Measurements from ENCODE around the gene BCL11A. TPM values are rescaled to one million over a fixed set of nuclear protein-coding genes. Genes with fewer than 3 reads are reported as not detected.

The BCL11A gene
- total and polyA plus RNA-seq, 4 donors: 0.08 to 8.5 (median 0.47) TPM

- H3K4me1 ChIP-seq (ENCODE audit: control insufficient read depth in 4 of 4, insufficient read depth in 4 of 4, low read length in 3 of 4): no peaks in the 10 kb centered on the region
- no peaks in the 10 kb centered on the region for H3K27me3 ChIP-seq (ENCODE audit: control insufficient read depth in 4 of 4, insufficient read depth in 4 of 4, low read length in 3 of 4)
- no peak overlapping the region for H3K27ac ChIP-seq (ENCODE audit: low read depth in 1 of 2, low read length in 2 of 2)
- DNase-seq (ENCODE audit: low spot score): no peak
- TF ChIP-seq RXRA (IDR thresholded peaks at IDR 0.05) (no peak), YY1 (IDR thresholded peaks at IDR 0.05) (no peak), JUND (IDR thresholded peaks at IDR 0.05) (no peak), HNF4G (IDR thresholded peaks at IDR 0.05) (no peak), HNF4A (conservative IDR thresholded peaks at IDR 0.05) (no peak), EGR1 (IDR thresholded peaks at IDR 0.05; ENCODE audit: low read depth in 2 of 2) (no peak), MAX (IDR thresholded peaks at IDR 0.05) (no peak), SP1 (IDR thresholded peaks at IDR 0.05) (no peak)
- H3K36me3 ChIP-seq (ENCODE audit: control insufficient read depth in 4 of 4, insufficient read depth in 3 of 4, low read depth in 1 of 4, low read length in 3 of 4): no peaks in the 10 kb centered on the region
- no peak overlapping the region for H3K9ac ChIP-seq (ENCODE audit: low read depth in 1 of 2, low read length in 2 of 2)
- 90% methylated on average over 8 of the region's 8 CpGs for WGBS
- no peaks in the 10 kb centered on the region for H3K9me3 ChIP-seq (ENCODE audit: control insufficient read depth in 4 of 4, low read length in 3 of 4)
- H3K4me3 ChIP-seq (ENCODE audit: low read depth in 1 of 3, low read length in 3 of 3): no peak overlapping the region
Observed at GRCh38 chr2:60509066-60509465, 44.4 kb downstream of the BCL11A start.

DNA sequence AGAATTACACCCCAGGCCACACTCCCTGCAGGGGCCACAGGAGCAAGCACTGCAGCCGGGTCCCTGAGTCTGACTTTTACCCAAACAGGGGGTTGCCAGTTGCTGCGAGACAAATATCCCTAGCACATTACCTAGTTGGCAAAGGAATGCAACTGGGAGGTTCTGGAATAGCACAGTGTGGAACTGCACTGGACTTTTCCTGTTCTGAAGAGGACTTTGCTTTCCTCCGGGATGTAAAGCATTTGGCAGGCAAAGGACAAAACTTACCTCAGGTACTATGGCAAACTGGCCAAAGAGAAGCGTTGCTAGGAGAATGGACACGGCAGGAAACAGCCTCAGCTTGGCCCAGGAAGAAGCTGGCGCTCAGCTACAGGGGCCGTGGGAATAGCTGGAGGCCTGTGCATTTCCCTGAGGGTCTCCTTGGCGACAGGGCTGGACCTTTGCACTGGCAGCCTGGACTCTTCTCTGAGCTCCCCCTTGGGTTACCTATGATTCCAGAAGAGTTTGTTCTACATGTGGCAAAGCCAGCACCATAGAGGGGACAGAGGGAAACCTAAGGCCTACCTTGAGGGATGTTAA is 45.0 kb downstream of the BCL11A start:
- TF ChIP-seq RXRA (IDR thresholded peaks at IDR 0.05) (no peak), RAD21 (IDR thresholded peaks at IDR 0.05) (no peak), HNF4G (IDR thresholded peaks at IDR 0.05) (no peak)
- TF ChIP-seq, protein P1, sequence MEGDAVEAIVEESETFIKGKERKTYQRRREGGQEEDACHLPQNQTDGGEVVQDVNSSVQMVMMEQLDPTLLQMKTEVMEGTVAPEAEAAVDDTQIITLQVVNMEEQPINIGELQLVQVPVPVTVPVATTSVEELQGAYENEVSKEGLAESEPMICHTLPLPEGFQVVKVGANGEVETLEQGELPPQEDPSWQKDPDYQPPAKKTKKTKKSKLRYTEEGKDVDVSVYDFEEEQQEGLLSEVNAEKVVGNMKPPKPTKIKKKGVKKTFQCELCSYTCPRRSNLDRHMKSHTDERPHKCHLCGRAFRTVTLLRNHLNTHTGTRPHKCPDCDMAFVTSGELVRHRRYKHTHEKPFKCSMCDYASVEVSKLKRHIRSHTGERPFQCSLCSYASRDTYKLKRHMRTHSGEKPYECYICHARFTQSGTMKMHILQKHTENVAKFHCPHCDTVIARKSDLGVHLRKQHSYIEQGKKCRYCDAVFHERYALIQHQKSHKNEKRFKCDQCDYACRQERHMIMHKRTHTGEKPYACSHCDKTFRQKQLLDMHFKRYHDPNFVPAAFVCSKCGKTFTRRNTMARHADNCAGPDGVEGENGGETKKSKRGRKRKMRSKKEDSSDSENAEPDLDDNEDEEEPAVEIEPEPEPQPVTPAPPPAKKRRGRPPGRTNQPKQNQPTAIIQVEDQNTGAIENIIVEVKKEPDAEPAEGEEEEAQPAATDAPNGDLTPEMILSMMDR (IDR thresholded peaks at IDR 0.05; ENCODE audit: low read depth, low read length, missing input control): no peak
- Histone ChIP-seq H3K4me3 (ENCODE audit: low read depth in 1 of 3, low read length in 3 of 3) (no peak overlapping the region), H3K9me3 (ENCODE audit: control insufficient read depth in 4 of 4, low read length in 3 of 4) (no peaks in the 10 kb centered on the region), H3K9ac (ENCODE audit: low read depth in 1 of 2, low read length in 2 of 2) (no peak overlapping the region), H3K4me1 (ENCODE audit: control insufficient read depth in 4 of 4, insufficient read depth in 4 of 4, low read length in 3 of 4) (no peaks in the 10 kb centered on the region), H3K27ac (ENCODE audit: low read depth in 1 of 2, low read length in 2 of 2) (no peak overlapping the region), H3K27me3 (ENCODE audit: control insufficient read depth in 4 of 4, insufficient read depth in 4 of 4, low read length in 3 of 4) (no peaks in the 10 kb centered on the region), H3K36me3 (ENCODE audit: control insufficient read depth in 4 of 4, insufficient read depth in 3 of 4, low read depth in 1 of 4, low read length in 3 of 4) (no peaks in the 10 kb centered on the region)
- 84% methylated on average over 8 of the region's 8 CpGs for WGBS
- no peak for DNase-seq (ENCODE audit: low spot score)

- Histone ChIP-seq H3K4me1 (ENCODE audit: control insufficient read depth in 4 of 4, insufficient read depth in 4 of 4, low read length in 3 of 4) (no peaks in the 10 kb centered on the region), H3K9ac (ENCODE audit: low read depth in 1 of 2, low read length in 2 of 2) (no peak overlapping the region), H3K4me3 (ENCODE audit: low read depth in 1 of 3, low read length in 3 of 3) (no peak overlapping the region), H3K9me3 (ENCODE audit: control insufficient read depth in 4 of 4, low read length in 3 of 4) (no peaks in the 10 kb centered on the region), H3K36me3 (ENCODE audit: control insufficient read depth in 4 of 4, insufficient read depth in 3 of 4, low read depth in 1 of 4, low read length in 3 of 4) (no peaks in the 10 kb centered on the region), H3K27me3 (ENCODE audit: control insufficient read depth in 4 of 4, insufficient read depth in 4 of 4, low read length in 3 of 4) (no peaks in the 10 kb centered on the region), H3K27ac (ENCODE audit: low read depth in 1 of 2, low read length in 2 of 2) (no peak overlapping the region)
- DNase-seq (ENCODE audit: low spot score): no peak
- 84% methylated on average over 9 of the region's 9 CpGs for WGBS
- no peak for TF ChIP-seq HNF4G (IDR thresholded peaks at IDR 0.05)
- no peak for TF ChIP-seq GABPA (IDR thresholded peaks at IDR 0.05 in 1 of 2, conservative IDR thresholded peaks at IDR 0.05 in 1 of 2)
- no peak for TF ChIP-seq HNF4A (conservative IDR thresholded peaks at IDR 0.05)
- TF ChIP-seq RXRA (IDR thresholded peaks at IDR 0.05): no peak
- no peak for TF ChIP-seq TAF1 (conservative IDR thresholded peaks at IDR 0.05)
- TF ChIP-seq EGR1 (IDR thresholded peaks at IDR 0.05; ENCODE audit: low read depth in 2 of 2): no peak
- TF ChIP-seq ZBTB33 (IDR thresholded peaks at IDR 0.05): no peak
- TF ChIP-seq, protein P2, sequence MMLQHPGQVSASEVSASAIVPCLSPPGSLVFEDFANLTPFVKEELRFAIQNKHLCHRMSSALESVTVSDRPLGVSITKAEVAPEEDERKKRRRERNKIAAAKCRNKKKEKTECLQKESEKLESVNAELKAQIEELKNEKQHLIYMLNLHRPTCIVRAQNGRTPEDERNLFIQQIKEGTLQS (IDR thresholded peaks at IDR 0.05): no peak
- TF ChIP-seq, protein P3, sequence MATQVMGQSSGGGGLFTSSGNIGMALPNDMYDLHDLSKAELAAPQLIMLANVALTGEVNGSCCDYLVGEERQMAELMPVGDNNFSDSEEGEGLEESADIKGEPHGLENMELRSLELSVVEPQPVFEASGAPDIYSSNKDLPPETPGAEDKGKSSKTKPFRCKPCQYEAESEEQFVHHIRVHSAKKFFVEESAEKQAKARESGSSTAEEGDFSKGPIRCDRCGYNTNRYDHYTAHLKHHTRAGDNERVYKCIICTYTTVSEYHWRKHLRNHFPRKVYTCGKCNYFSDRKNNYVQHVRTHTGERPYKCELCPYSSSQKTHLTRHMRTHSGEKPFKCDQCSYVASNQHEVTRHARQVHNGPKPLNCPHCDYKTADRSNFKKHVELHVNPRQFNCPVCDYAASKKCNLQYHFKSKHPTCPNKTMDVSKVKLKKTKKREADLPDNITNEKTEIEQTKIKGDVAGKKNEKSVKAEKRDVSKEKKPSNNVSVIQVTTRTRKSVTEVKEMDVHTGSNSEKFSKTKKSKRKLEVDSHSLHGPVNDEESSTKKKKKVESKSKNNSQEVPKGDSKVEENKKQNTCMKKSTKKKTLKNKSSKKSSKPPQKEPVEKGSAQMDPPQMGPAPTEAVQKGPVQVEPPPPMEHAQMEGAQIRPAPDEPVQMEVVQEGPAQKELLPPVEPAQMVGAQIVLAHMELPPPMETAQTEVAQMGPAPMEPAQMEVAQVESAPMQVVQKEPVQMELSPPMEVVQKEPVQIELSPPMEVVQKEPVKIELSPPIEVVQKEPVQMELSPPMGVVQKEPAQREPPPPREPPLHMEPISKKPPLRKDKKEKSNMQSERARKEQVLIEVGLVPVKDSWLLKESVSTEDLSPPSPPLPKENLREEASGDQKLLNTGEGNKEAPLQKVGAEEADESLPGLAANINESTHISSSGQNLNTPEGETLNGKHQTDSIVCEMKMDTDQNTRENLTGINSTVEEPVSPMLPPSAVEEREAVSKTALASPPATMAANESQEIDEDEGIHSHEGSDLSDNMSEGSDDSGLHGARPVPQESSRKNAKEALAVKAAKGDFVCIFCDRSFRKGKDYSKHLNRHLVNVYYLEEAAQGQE (IDR thresholded peaks at IDR 0.05): no peak
- no peak for TF ChIP-seq FOXA1 (IDR thresholded peaks at IDR 0.05)
- TF ChIP-seq YY1 (IDR thresholded peaks at IDR 0.05): no peak
- no peak for TF ChIP-seq NR2F2 (IDR thresholded peaks at IDR 0.05)
Observed at GRCh38 chr2:60507211-60507965, 46.1 kb downstream of the BCL11A start.

All from liver (tissue), 9 donors.